Coronary artery (tissue), 2 donors: ENCODE data around the gene UCHL3.

Source experiments
- DNase-seq: peaks from one replicate; pipeline ENCODE4 v3.0.0-alpha.2; 2017; ENCODE audit warnings: low spot score
- H3K27ac ChIP-seq, 2 donors: fragments of 200-600 bp; sonication (generic); one replicate each; pipeline ENCODE4 v1.5.1; 2016 to 2019
- H3K4me3 ChIP-seq: fragments of 200-600 bp; sonication (generic); 2 replicates; pipeline ENCODE4 v1.5.1; 2016; ENCODE audit warnings: mild to moderate bottlenecking, moderate library complexity
- TF ChIP-seq, protein P1 (sequence below): fragments of 200-600 bp; sonication (generic); IDR thresholded peaks from one replicate; pipeline ENCODE4 v1.5.1; 2019; ENCODE audit warnings: antibody characterized with exemption

UCHL3 gene

DNA sequence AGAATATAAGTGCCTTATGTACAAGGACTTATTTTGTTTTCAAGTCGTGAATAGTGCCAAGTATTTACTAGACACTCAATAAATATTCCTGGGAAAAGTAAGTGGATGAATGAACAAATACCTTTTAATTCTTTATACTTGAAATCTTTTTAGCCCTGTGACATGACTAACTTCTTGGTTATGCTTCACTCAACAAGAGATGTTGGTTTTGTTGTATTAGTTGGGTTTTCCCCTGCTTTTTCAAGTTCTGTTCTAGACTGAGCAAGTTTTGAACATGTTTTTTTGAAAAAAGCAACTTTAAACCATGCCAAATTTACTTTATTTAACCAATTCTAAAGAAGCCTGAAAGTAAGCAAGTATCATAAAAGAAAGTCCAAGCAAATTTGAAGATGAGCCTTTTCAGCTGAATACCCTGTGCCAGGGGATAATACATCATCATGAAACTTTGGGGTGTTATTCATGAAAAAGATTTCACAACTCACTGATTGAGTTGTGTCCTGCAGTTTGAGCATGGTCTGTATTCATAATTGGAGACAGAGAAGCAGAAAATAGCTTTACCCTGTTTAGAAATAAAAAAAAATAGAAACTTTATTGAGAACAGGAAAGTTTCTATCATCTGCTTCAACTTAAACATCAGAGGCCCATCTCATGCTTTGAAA, 97.7 kb downstream of the UCHL3 start:
- TF ChIP-seq, protein P1, sequence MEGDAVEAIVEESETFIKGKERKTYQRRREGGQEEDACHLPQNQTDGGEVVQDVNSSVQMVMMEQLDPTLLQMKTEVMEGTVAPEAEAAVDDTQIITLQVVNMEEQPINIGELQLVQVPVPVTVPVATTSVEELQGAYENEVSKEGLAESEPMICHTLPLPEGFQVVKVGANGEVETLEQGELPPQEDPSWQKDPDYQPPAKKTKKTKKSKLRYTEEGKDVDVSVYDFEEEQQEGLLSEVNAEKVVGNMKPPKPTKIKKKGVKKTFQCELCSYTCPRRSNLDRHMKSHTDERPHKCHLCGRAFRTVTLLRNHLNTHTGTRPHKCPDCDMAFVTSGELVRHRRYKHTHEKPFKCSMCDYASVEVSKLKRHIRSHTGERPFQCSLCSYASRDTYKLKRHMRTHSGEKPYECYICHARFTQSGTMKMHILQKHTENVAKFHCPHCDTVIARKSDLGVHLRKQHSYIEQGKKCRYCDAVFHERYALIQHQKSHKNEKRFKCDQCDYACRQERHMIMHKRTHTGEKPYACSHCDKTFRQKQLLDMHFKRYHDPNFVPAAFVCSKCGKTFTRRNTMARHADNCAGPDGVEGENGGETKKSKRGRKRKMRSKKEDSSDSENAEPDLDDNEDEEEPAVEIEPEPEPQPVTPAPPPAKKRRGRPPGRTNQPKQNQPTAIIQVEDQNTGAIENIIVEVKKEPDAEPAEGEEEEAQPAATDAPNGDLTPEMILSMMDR, result no peak
- H3K27ac ChIP-seq, result no peak overlapping the region
- H3K4me3 ChIP-seq, result no peak overlapping the region
- DNase-seq, result no peak

DNA sequence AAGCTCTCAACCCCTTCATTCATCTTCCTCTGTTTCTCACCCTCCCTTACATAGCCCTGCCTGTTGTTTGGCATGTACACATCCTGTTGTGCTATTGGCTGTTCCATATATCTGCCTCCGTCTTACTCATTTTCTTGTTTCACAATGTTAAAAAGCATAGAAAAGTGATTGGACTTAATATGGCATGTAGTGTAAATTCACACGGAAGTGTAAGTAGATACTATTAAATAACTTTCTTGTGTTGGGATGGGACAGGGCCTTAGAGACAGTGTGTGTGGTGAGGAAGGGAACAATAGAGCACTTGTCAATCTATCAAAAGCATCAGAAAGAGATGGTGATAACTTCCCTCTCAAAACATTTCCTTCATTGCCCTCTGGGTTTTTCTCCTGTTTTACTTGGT, 98.9 kb downstream of the UCHL3 start:
- Histone ChIP-seq H3K27ac (no peak overlapping the region), H3K4me3 (no peak overlapping the region)
- TF ChIP-seq, protein P1, result no peak
- DNase-seq, result no peak

DNA sequence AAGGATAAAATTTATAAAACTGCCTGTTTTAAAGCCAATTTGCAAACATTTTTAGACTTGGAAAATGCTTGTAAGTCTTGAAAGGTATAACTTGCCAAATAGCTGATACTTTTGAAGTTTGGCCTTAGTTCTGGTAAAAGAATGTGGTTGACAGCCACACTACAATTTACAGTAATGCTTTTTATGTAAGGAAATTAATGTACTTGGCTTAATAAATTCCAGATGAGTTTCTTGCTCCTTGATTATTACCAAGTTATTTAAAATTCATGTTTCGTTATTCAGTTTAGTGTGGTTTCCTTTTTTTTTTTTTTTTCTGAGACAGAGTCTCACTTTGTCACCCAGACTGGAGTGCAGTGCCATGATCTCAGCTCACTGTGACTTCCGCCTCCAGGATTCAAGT, 101.4 kb downstream of the UCHL3 start:
- Histone ChIP-seq H3K4me3 (no peak overlapping the region), H3K27ac (no peak overlapping the region)
- TF ChIP-seq, protein P1, result no peak
- no peak for DNase-seq

DNA sequence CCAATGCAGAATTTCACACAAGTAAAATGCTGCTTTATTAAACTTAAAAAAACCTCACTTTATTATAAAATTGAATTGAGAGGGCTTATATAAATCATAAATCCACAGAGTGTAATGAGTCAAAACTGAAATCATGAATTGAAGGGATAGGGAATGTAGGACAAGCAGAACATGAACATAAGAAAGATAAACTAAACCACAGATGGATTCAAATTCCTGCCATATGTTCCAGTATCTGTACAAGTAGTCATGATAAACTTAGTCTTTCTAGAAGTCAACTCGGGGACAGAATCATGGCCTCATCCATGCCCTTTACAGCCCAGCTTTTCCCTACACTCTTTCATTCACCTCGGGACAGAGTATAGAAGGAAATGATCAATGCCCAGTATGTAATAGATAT, 103.1 kb downstream of the UCHL3 start:
- no peak overlapping the region for H3K4me3 ChIP-seq
- DNase-seq, result no peak
- TF ChIP-seq, protein P1, result no peak
- H3K27ac ChIP-seq, result no peak overlapping the region
